22Rv1 (cell line): ENCODE data around the gene TP73.

Experiments
- ZFX ChIP-seq: fragments of 450-650 bp; IDR thresholded peaks from 2 replicates; pipeline ENCODE4 v1.6.1; 2017; ENCODE audit warnings: antibody characterized with exemption, borderline replicate concordance
- TF ChIP-seq, protein P1 (sequence below): fragments of 450-650 bp; IDR thresholded peaks from 2 replicates; pipeline ENCODE4 v1.5.1; 2017; ENCODE audit warnings: mild to moderate bottlenecking

GRCh38 chr1:3705341-3705950 lies 53.1 kb downstream of the TP73 start:
- TF ChIP-seq, protein P1, sequence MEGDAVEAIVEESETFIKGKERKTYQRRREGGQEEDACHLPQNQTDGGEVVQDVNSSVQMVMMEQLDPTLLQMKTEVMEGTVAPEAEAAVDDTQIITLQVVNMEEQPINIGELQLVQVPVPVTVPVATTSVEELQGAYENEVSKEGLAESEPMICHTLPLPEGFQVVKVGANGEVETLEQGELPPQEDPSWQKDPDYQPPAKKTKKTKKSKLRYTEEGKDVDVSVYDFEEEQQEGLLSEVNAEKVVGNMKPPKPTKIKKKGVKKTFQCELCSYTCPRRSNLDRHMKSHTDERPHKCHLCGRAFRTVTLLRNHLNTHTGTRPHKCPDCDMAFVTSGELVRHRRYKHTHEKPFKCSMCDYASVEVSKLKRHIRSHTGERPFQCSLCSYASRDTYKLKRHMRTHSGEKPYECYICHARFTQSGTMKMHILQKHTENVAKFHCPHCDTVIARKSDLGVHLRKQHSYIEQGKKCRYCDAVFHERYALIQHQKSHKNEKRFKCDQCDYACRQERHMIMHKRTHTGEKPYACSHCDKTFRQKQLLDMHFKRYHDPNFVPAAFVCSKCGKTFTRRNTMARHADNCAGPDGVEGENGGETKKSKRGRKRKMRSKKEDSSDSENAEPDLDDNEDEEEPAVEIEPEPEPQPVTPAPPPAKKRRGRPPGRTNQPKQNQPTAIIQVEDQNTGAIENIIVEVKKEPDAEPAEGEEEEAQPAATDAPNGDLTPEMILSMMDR: no peak
- no peak for TF ChIP-seq ZFX
